GM20000 (cell line): ENCODE data around the gene FER.
"Not testable (repeated sequence)": the region's sequence is repeated elsewhere in the genome, so short reads cannot be mapped to it uniquely, and the experiment has no call there.

Experiments used
- DNase-seq: peaks from one replicate; pipeline ENCODE4 v3.0.0; 2012; ENCODE audit warnings: low spot score
- TF ChIP-seq, protein P1 (sequence below): IDR thresholded peaks from 2 replicates; pipeline ENCODE4 v1.5.1; 2012; ENCODE audit warnings: mild to moderate bottlenecking, control low read depth; ENCODE audit errors: extremely low read depth, missing control alignments

Gene FER

DNA sequence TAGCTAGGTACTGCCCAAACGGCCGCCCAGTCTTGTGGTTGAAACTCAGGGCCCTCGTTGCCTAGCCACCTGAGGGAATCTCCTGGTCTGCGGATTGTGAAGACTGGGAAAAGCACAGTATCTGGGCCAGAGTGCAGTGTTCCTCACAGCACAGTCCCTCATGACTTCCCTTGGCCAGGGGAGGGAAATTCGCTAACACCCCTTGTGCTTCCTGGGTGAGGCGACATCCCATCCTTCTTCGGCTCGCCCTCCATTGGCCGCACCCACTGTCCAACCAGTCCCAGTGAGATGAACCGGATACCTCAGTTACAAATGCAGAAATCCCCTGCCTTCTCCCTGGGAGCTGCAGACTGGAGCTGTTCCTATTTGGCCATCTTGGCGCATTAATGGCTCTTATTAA lies 250.5 kb downstream of the FER start:
- TF ChIP-seq, protein P1, sequence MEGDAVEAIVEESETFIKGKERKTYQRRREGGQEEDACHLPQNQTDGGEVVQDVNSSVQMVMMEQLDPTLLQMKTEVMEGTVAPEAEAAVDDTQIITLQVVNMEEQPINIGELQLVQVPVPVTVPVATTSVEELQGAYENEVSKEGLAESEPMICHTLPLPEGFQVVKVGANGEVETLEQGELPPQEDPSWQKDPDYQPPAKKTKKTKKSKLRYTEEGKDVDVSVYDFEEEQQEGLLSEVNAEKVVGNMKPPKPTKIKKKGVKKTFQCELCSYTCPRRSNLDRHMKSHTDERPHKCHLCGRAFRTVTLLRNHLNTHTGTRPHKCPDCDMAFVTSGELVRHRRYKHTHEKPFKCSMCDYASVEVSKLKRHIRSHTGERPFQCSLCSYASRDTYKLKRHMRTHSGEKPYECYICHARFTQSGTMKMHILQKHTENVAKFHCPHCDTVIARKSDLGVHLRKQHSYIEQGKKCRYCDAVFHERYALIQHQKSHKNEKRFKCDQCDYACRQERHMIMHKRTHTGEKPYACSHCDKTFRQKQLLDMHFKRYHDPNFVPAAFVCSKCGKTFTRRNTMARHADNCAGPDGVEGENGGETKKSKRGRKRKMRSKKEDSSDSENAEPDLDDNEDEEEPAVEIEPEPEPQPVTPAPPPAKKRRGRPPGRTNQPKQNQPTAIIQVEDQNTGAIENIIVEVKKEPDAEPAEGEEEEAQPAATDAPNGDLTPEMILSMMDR = no peak
- no peak for DNase-seq

DNA sequence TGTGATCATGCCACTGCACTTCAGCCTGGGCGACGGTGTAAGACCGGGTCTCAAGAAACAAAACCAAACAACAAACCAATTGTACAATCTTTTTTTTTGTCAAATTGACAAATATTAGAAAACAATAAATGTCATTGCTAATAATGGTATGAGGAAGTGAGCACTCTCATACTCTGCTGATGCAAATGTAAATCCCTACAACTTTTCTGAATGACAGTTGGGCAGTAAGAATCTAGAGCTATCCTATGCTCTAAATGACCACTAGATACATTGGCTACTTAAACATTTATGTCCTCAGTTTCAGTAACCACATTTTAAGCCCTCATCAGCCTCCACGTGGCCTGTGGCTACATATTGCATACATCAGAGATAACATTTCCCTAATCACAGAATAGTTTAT lies 256.2 kb downstream of the FER start:
- DNase-seq = peak; percentile 10
- TF ChIP-seq, protein P1 = no peak

DNA sequence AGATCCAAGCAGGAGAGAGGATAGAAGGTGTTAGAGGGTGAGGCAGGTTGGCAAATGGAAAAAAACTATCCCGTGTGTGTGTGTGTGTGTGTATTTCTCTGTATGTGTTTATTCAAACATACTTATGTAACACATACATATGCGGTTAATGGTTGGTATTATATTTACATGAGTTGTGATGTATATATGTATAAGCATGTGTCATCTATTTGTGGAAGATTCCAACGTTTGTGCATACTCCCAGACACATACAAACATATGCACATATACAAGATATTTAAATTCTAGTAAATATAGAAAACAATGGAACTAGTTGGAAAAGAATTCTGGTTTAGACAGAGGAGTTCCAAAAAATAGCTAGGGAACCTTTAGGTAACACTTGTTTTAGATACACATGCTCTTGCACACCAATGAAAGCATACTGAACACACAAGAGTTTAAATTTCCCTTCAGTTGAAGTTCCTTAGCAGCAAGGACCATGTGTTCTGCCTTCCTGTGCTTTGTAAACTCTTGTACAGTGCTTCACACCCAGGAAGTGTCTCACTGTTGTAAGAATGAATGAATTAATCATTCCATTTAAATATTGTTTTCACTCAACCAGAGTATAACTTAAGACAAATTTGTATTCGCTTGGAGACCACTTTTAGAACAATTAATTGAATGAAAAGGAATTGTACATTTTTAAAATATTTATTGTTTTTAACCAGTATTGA lies 257.8 kb downstream of the FER start:
- DNase-seq = no peak
- TF ChIP-seq, protein P1 = no peak

DNA sequence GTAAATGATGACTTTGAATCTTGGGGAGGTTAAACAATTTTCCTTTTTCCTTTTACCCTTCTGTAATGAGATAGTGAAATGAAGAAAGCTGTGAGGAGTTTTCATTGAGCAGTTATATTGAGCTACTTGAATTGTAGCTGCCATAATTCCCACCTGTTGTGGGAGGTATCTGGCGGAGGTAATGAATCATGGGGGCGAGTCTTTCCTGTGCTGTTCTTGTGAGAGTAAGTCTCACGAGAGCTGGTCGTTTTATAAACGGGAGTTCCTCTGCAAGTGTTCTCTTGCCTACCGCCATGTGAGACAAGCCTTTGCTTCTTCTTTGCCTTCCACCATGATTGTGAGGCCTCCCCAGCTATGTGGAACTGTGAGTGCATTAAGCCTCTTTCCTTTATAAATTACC lies 258.4 kb downstream of the FER start:
- TF ChIP-seq, protein P1 = no peak

DNA sequence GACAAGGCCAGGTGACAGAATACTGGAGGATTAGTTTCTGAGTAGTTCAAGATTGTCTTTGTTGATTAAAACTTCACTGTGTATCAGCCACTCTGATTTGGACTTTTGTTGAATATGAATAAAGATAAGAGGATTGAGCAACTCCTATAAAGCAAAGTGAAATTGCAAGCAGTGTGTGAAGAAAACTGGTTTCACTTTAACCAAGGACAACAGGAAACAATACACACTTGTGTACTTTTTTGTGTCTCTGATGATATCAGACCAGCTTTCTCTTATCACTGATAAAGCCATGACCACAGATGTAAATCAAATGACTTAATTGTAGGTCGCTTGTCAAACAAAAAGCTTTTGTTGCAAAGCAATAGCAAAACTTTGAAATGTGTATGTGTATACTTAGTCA lies 268.6 kb downstream of the FER start:
- DNase-seq = no peak
- TF ChIP-seq, protein P1 = no peak

More for the DNA sequence above, 258.4 kb downstream of the FER start:
- DNase-seq = no peak

DNA sequence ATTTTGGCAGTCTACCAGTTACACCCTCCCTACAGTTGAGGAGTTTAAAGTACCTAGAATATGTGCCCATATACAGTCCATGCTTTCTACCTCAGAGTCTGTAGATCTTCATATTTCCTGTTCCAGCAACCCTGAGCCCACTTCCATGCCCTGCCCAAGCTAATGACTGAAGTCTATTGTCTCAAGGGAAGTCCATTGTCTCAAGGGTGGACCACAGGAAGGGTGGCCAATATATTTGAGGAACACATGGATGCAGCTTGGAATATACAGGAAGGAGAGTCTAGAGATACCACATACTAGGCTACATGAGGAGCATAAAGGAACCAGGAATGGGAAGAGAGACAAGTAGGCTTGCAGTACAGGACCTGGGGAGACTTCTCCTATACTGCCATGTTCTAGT lies 274.4 kb downstream of the FER start:
- DNase-seq = no peak
- TF ChIP-seq, protein P1 = no peak

DNA sequence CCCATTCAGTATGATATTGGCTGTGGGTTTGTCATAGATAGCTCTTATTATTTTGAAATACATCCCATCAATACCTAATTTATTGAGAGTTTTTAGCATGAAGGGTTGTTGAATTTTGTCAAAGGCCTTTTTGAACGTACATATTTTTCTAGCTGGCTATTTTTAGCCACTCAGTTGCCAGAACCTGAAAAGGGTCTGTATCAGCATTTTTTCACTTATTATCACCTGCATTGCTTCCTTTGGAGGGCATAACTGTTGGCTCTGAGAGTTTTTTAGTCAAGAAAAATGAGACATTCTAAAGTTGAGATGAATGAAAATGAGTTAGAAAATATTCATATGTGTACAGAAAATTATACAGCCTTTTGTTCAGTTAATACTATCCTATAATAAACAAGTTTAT lies 278.0 kb downstream of the FER start:
- not testable (repeated sequence) for DNase-seq

DNA sequence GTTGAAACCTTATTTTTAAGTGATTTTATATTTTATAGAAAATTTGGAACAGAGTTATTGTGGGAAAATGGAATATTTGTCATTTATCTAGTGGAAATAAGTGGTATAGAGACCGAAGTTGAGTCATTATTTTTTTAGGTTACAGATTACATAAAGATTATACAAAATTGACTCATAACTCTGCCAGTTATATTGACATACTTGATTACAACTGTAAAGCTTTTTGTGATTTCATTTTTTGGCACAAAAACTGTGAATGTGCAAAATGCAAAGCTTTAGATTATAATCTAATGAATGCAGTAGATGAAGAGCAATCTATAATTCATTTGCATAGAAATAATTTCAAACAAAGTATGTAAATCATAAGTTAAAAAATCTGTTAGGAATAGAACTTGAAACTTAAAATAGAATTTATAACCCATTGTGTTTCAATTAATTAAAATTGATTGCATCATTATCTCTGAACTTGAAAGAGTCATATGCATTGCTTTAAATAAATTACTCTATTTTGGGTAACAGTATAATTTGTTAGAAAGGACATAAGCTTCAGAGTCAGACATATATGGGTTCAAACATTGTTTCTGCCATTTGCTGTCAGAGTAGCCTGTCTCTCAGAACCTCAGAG lies 280.4 kb downstream of the FER start:
- TF ChIP-seq, protein P1 = no peak

More for the DNA sequence above, 280.4 kb downstream of the FER start:
- no peak for DNase-seq
